Measurements from ENCODE around the gene CREBZF.
A peak's percentile ranks its signal among the peaks of the same experiment; 100 is the strongest.

The CREBZF gene

GRCh38 chr11:85685820-85686459 lies 21.0 kb upstream of the CREBZF start, which contains the start of gene CCDC89 (continued):
- TF ChIP-seq SP7 (tag by site-specific recombination; IDR thresholded peaks at IDR 0.05) (0 out of 2 replicates have a peak, but pooled peaks have one; percentile 24), ZNF830 (tag by site-specific recombination; IDR thresholded peaks at IDR 0.05; ENCODE audit: low read depth) (no peak), GLI2 (tag by site-specific recombination; IDR thresholded peaks at IDR 0.05; ENCODE audit: borderline replicate concordance, low read depth) (no peak), ZBTB48 (tag by site-specific recombination; IDR thresholded peaks at IDR 0.05) (peak; percentile 63; the same call in 1 of the 2 replicates), GLIS2 (tag by site-specific recombination; IDR thresholded peaks at IDR 0.05) (peak; percentile 38), KLF8 (tag by site-specific recombination; IDR thresholded peaks at IDR 0.05) (no peak), ZNF501 (tag by site-specific recombination; IDR thresholded peaks at IDR 0.05) (no peak), ZNF629 (tag by site-specific recombination; IDR thresholded peaks at IDR 0.05) (no peak), ZXDB (tag by site-specific recombination; IDR thresholded peaks at IDR 0.05) (no peak), SP2 (tag by site-specific recombination; IDR thresholded peaks at IDR 0.05) (peak; percentile 76), ZNF624 (tag by site-specific recombination; IDR thresholded peaks at IDR 0.05) (no peak), RBAK (tag by site-specific recombination; IDR thresholded peaks at IDR 0.05) (no peak)

GRCh38 chr11:85685125-85685819 lies 20.3 kb upstream of the CREBZF start:
- H3K27ac ChIP-seq (ENCODE audit: extremely low read depth, low read depth, low read length): peak overlapping the region; percentile 70
- ChIA-PET POLR2A (interaction anchor here (1.5 kb wide), 1 partner anchor 57 kb away, joined by 4 read pairs; the partner anchor contains the start of gene TMEM126B), CTCF (interaction anchor here (0.6 to 2.6 kb wide), 5 partner anchors 9 to 169 kb away, joined by 3 to 7 read pairs (median 5); partner anchors contain the start of gene CCDC83)
- no peaks in the 10 kb centered on the region for H3K36me3 ChIP-seq (ENCODE audit: control insufficient read depth in 2 of 2, insufficient read depth in 1 of 2, low read length in 2 of 2)
- no peaks in the 10 kb centered on the region for H3K9me3 ChIP-seq (ENCODE audit: control insufficient read depth, insufficient read depth, low read depth, low read length)
- peak overlapping the region; percentile 31 for H3K4me3 ChIP-seq (ENCODE audit: low read depth, low read length)
- H3K4me1 ChIP-seq (ENCODE audit: control insufficient read depth, insufficient read depth, low read length): no peaks in the 10 kb centered on the region
- no peak for TF ChIP-seq PATZ1 (tag by site-specific recombination; IDR thresholded peaks at IDR 0.05)
- no peak for TF ChIP-seq ZNF37A (tag by site-specific recombination; IDR thresholded peaks at IDR 0.05)
- TF ChIP-seq ZNF26 (tag by site-specific recombination; IDR thresholded peaks at IDR 0.05): no peak
- peak; percentile 76 for TF ChIP-seq ZNF335 (tag by site-specific recombination; conservative IDR thresholded peaks at IDR 0.05)
- peak; percentile 67; the same call in 1 of the 2 replicates for TF ChIP-seq ZNF394 (tag by site-specific recombination; IDR thresholded peaks at IDR 0.05; ENCODE audit: borderline replicate concordance)
- no peak for TF ChIP-seq ZNF626 (tag by site-specific recombination; IDR thresholded peaks at IDR 0.05)
- TF ChIP-seq PRDM4 (tag by site-specific recombination; IDR thresholded peaks at IDR 0.05): peak; percentile 75

Measured in HEK293 (cell line).